8988T (cell line): ENCODE results near the gene IKBKE.

ENCODE experiments used
- DNase-seq: peaks from one replicate; pipeline ENCODE4 v3.0.0; 2011

IKBKE gene

DNA sequence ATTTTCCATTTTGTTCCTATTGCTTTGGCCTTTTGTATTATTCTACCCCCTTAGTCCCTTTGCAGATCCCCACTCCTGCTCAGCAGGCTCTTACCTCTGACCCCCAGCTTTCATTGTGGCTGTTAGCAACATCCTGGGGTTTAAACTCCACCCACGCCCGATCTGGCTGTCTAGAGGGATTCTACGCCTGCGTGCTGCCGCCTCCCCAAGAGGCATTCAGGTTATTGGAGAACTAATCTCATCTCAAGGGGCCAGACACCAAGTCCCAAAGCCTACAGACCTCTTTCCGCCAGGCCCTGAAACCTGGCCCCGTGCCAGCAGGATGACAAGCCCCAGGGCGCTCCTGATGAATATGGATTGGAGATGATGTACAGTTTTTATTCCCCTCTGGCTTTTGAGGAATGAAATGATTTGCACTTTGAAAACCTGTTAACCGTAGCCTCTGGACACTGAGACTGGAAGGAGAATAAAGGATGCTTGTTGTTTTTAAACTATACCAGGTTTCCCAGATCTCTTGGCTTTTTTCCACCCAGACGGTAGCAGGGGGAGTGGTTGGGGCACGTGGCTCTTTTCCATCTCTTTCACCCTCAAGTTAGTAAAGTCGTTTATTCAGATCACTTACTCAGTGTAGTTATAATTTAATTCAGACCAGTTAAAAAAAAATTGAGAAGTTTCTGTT is 14.5 kb upstream of the IKBKE start:
- no peak for DNase-seq

DNA sequence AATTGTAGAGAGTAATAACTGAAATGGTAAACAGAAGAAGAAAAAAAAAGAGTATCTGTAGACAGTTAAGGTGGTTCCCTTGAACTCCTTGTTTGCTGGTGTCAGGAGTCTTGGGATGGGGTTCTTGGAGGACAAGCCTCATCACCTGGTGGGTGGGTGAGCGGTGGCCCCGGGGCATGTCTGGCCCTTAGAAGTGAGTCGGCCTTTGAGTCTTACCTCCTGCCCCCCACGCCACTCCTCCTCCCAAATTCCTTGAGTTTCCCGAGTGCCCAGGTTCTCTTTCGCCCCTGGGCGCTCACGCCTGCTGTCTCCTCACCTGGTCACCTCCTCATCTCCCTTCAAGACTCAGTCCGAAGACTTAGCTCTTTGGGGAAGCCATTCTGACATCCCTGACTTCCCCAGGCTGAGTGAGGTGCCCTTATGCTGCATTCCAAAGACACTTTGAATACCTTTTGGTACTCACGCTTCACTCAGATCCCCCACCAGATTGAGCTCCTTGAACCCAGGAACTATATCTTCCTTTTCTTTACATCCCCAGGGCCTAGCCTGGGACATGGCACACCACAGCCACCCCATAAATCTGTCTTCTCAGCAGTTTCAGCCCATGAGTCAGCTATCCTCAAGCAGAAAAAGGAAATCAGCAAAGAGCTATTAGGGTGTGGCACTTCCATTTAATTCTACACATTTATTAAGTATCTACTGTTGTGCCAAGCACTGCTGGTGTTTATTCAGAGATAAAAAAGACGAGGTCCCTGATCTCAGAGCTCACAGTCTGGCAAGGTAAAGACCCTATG is 13.5 kb upstream of the IKBKE start:
- DNase-seq = no peak

DNA sequence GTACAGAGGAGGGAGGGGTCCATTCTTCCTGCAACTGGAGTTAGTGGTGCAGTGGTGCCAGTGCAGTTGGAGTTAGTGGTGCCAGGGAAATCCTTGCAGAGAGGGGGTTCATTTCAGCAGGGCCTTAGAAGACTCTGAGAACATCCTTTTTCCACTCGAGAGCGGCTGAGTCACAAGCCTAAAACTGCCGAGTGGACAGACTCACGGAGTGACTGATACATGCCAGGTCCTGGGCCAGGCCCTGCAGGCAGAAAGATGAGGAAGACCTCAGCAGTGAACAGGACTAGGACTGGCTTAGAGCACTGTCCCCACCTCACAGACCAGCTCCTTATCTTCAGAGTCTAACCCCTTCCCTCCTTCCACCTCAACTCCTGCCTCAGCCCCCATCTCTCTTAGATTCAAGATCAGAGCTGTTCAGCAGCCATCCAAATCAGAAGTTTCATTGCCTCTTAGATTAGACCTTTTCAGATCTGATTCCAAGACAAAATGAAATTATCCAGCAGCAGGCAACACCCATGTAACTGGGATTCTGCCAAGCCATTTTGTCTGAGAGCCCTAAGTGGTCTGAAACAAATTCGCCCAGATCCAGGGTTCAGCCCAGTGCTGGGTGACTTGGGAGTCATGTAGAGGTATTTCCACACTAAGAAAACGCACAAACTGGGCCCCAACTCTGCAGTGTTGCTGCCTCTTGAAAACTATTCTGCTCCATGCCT is 12.7 kb upstream of the IKBKE start:
- DNase-seq = no peak

DNA sequence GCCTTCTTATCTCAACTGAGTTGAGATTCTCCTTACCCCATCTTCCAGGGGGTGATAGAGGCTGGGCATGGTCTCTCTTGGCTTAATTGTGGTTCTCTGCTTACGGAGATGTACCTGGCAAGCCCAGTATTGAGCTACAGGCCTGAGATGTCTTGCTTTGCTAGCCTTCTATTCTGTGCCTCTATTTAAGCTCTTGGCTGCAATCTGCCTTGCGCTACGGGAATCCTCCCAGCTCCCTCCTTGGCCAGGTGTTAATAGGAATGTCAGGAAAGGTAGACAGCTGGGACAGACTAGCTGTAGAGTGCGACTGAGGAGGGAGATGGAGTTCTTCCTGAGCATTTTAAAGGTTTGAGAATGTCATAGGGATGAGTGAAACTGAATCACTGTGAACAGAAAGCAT is 10.6 kb upstream of the IKBKE start:
- DNase-seq = no peak

DNA sequence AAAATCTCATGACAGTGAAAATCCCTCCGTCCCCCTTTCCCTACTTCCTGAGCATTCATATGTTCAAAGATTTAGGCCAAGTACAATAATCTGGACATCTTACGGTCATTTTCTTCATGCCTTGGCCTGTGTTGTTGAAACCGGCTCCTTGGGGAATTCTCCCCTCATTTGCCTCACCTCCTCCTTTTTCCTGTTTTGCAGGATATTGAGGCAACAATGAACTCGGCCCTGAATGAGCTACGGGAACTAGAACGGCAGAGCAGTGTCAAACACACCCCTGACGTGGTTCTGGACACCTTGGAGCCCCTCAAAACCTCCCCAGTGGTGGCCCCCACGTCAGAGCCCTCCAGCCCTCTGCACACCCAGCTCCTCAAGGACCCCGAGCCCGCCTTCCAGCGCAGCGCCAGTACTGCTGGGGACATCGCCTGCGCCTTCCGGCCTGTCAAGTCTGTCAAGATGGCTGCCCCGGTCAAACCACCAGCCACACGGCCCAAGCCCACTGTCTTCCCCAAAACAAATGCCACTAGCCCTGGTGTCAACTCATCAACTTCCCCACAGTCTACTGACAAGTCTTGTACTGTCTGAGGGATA is 9.3 kb upstream of the IKBKE start:
- no peak for DNase-seq

DNA sequence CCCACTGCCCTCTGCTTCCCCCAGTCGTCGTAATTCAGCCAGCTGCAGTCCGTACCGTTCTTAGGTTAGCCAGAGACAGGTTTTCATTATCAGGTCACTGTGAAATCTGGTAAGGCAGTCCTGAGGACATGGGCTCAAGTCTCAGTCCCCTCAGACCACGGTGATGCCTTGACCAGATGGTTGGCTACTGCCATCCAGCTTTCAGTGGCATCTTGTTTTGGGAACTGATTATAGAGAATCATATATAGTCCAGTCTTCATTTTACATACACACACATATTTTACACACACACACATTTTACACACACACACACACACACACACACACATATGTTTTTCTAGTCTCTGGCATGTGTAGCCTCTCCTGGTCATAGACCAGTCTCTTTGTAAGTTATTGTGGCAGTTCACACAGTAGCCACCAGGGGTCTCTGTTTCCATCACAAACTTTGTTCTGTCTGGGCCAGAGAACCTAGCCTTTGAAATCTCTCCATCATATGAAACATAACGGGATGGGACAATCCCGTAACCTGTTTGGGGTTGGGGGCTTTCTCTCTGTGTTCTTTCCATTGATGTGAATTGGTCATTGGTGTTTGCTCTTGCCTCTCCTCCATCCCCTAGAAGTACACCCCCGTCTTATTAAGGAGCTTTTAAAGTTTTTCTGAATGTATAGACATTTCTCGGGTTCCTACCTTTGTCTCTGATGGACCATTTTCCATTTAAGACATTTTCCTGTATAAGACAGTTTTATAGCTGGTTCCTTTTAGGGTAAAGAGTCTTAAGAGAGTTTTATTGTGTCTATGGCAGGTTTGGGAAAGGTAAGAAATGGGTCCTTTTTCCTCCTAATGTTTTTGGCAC is 8.4 kb upstream of the IKBKE start:
- DNase-seq = peak; percentile 54

DNA sequence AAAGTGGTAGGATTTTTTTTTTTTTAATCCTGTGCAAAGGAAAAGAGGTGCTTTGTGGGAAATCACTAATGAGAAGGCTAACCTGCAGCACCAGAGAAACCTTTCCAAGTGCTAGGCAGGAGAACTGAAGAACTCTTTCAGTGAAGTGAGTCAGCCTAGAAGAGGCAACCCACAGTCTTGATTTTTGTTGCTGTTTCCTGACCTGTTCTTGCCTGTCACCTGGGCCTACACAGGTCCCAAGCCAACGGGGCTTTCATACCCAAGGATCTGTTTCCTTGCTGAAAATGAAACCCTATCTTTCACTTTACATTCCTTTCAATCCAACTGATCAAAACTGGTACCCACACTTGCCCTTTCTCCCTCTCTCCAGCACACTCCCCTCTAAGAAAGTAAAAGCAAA is 7.1 kb upstream of the IKBKE start:
- no peak for DNase-seq

DNA sequence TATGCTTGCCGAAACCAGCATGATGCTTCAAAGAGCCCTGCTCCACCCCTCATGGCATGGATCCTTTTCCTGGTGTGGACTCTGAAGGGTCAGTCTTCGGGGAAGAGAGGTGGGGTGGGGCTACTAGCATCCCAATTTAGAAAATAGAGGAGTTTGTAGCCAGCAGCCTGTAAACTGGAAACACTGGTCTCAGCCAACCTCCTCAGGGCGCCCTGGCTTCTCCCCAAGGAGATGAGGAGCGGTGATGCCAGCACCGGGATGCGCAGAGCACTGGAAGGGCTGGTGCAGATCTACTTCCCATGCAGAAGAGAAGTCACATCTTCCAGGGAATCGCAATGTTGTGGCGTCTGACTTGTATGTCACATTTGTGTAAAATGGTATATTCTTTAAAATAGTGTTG is 6.4 kb upstream of the IKBKE start:
- DNase-seq = no peak

DNA sequence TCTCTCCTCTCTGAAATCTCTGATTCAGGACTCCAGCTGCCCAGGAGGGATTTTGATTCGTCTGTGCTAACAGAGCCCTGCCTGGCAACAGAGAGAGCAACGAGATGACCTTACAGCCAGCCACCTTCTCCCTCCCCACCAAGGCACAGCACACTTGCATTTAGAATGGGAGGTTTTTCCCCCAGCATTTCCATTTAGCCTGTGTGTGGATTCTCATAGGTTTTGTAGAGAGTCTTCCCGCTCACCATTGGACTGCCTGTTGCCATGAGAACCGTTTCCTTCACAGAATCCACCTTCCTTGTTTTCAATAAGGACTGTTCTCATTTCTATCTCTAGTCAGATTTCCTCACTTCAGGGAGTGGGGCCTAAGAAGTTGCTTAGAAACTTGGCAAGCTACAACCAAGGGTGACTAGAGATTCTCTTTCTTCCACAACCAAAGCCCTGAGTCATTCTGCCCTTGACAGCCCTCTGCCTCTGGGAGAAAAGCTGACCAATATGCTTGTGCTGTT is 5.8 kb upstream of the IKBKE start:
- no peak for DNase-seq

DNA sequence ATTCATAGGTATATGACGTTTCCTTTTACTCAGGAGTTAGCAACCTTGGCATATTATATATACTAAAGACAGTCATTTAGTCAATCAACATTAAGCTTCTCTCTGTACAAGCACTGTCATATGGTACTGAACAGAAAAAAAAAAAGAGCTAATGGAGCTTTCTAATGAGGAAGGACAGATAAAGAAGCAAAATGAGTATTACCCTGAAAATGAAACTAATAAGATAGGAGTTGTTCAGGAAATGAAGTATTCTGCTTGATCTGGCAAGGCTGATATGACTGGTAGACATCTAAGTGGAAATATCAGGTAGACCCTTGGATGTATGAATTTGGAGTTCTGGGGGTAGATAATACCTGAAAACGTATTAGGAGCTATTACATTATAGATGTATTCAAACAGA is 4.3 kb upstream of the IKBKE start:
- DNase-seq = no peak

DNA sequence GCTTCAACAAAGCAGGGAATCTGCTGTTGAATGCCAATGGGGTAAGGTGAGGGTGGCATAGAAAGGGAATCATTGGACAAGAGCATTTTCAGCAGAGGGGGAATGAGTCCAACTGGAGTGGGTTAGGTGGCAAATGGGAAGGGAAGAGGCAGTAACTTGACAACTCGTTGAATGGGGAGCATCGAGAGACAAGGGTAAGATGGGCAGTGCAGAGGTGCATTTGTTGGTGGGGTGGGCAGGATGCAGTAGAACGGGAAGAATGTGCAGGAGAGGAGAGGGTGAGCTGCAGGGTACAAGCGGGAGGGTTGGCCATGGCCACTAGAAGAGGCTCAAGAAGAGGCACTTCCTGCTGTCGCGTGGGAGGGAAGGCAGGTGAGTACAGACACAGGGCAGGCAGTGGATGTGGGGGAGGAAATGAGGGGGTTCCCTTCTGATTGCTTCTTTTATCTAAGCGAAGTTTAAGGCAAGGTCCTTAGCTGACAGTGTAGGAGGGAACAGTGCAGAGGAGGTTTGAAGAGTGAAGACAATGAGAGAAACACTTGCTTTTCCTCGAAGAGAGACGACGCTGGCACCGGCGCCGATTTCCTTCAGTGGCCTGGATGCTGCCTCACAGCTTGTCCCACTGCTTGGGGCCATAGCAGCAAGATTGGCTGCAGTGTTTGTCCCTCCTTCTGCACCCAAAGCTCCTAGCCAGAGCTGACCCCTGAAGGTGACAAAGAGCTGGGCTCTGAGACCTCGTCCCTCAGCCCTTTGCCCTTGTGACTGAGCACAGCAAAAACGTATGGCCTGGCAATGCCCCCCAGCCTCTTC is 3.2 kb upstream of the IKBKE start:
- DNase-seq = no peak

DNA sequence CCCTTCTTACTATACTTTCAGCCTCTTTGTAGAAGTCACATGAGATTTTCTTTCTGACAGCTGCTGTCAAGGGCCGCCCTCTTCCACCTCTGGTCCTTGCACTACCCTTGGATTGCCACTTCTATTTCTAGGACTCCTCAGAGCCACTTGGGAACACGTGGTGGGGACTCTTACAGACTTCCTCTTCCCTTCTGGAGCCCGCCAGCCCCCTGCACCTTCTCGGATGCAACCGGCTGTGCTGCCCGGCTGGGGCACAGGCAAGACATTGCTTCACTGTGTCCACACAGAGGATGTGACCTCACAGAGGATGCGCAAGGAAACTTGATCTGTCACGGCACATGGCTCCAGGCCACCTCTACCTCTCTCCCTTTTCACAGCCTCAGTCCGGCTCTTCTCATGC is 2.4 kb upstream of the IKBKE start:
- no peak for DNase-seq

DNA sequence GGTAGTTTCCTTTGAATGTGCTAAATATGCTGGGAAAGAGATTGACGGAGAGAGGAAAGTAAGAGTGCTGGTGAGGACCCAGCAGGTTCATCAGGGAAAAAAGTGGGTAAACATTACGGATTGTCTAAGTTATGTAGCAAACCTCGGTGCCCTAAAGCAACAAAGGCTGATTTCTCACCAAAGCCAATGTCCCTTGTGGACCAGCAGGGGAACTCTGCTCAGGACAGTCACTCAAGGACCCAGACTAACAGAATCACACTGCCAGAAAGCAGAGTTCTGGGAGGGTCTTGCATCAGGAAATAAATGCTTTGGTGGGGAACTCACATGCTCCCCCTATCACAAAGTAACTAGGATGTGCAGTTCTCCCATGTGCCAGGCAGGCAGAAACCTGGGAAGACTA is 1.7 kb upstream of the IKBKE start:
- no peak for DNase-seq

DNA sequence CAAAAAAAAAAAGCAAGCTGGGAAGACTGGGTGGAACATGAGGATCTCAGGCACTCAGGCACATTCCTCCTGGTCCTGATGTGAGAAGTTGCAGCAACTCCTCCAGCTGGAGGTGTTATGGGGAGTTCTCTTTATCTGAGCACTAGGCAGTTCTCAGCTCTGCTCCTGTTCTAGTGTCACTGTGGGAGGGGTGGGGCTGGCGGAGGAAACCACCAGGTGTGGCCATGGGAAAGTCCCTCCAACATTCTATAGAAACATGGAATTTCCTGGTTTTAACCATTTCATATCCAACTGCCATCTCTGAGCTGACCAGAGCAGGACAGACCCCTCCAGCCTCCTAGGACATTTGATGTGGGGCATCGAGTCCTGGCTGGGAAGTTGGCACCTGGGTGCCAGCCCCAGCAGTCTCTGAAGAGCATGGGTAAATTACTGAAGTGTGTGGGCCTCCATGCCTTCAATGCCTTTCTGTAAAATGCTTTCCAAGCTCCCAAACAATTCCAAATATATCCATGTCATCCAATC is 804 bp upstream of the IKBKE start:
- DNase-seq = no peak

DNA sequence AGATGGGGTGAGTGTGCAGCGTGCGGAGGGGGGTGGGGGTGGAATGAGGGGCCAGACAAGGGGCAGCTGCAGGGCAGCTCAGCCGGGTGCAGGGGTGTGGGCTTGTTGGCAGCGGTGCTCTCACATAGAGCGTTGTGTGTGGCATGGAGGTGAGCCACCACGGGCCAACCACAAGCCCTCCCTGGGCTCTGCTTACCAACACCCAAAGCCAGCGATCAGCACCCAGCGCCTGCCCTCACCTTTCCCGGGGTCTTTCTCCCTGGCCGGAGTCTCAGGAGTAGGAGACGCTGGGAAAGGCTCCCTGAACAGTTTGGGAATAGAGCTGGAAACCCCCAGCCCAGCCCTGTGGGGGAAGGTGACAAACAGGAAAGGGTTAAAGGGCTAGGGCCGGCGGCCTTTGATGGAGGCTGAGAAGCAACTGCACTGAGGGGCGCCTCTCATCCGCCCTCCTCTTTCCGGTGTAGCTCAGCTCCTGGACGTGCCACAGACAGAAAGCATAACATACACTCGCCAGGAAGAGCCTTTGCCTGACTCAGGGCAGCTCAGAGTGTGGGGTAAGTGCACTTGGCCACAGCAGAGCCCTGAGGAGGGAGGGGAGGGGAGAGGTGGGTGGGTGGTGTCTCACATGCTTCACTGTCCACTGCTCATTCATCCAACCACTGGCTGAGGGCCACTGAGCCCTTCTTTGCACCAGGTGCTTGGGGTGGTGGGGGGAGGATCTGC is 577 bp downstream of the IKBKE start:
- peak; percentile 63 for DNase-seq

DNA sequence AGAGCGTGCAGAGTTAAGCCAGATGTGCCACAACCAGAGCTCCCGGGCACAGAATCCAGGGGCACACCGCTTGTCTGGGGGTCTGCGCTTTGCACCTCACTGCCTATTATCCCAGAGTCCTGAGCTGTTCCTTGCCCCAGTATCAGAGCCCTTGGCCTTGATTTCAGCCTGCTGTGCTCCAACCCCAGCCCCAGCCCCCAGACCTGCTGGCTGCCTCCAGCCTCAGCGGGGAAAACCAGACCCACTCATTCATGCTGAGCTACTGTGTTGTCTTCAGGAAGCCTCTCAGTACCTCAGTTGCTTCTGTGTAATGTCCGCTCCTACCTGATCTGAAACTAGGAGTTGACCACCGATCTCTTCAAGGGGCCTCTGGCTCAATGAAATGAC is 1.1 kb downstream of the IKBKE start:
- DNase-seq = no peak

DNA sequence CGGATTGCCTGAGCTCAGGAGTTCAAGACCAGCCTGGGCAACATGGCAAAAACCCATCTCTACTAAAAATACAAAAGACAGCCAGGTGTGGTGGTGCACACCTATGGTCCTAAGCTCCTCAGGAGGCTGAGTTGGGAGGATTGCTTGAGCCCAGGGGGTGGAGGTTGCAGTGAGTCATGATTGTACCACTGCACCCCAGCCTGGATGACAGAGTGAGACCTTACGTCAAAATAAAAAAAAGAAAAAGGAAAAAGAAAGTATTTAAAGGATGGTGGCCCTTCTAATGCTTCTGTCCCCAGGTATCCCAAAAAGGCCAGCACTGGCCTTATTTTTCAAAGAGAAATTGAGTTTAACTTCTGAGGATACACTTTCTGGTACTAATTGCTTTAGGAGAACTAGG is 1.7 kb downstream of the IKBKE start:
- DNase-seq = no peak

DNA sequence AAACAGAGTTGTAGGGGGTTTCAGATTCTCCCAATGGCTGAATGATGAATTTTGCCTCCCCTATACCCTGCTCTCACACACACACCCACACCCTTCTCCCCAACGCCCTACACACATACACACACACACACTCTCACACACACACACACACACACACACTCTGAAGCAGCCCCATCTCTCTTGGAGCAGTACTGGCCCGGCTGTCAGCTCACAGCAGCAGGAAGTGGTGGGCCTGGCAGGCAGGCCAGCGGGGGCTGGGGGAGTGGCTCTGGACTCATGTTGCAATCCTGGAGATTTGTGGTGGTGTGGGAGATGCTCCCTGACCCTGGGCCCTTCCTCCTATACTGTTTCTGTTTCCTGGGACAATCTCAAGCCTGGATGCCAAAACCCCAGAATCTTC is 2.2 kb downstream of the IKBKE start:
- DNase-seq = no peak

DNA sequence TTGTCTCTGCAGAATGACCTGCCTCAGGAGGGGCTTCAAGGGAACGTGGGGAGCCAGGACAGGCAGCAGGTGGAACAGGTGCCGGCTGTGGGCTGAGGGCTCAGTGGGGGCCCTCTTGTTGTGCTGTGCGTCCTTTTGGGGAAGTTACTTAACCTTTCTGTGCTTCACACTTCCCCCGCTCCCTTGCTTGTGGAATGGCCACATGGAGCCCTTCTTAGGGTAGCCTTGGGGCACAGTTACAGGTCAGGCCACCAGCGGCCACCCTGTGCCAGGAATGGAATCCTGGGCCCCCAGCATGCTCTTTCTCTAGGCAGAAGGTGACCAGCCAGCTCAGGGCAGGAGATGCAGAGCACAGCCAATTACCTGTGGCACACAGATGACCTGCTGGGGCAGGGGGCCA is 2.6 kb downstream of the IKBKE start:
- no peak for DNase-seq

DNA sequence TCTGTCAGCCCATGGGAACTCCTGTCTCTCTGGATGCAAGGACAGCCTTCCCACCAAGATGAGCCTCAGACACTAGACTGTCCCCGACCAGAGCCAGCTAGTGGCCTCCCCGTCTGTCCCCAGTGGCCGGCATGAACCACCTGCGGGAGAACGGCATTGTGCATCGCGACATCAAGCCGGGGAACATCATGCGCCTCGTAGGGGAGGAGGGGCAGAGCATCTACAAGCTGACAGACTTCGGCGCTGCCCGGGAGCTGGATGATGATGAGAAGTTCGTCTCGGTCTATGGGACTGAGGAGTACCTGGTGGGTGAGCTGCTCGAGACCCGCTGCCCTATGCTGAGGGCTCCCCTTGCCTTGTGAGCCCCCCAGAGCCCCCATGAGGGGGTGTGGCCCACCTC is 5.8 kb downstream of the IKBKE start:
- DNase-seq = no peak

DNA sequence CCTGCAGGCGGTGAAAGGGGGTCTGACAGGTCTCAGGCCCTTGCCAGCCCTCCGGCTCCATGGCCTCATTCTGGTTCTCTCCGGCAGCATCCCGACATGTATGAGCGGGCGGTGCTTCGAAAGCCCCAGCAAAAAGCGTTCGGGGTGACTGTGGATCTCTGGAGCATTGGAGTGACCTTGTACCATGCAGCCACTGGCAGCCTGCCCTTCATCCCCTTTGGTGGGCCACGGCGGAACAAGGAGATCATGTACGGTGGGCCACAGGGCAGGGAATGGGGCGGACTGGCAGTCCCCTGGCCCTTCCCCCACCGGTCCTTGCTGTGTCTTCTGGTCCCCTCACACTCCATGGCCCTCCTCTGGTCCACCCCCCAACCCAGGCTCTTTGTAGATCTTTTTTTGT is 6.3 kb downstream of the IKBKE start:
- no peak for DNase-seq
